Left cardiac atrium (tissue), 4 donors: ENCODE data around the gene MAP3K20. TPM values are rescaled to one million over a fixed set of nuclear protein-coding genes. Genes with fewer than 3 reads are reported as not detected.
"Not testable (repeated sequence)": the region's sequence is repeated elsewhere in the genome, so short reads cannot be mapped to it uniquely, and the experiment has no call there.

Experiments
- ATAC-seq, 2 donors: fragments of 200-7000 bp; cut with Tn5 transposase; one replicate each; pipeline ENCODE4 v1.9.1; 2020; ENCODE audit warnings: mild to moderate bottlenecking in 2 of 2, moderate library complexity in 2 of 2
- DNase-seq: peaks from one replicate; pipeline ENCODE4 v3.0.0-alpha.2; 2020
- intact Hi-C, 2 donors: fragments of 100-400 bp; cut with DNase I; formaldehyde crosslinking; loops; one replicate each; pipeline versions ENCODE4 v1.14.1 to v1.15.1; 2022 to 2023
- total RNA-seq, 2 donors: library from RNA; stranded (reverse); fragmentation: NEBNext Ultra II Directional; extraction: Animal tissue kit (Norgen Biotek cat#: 25700); gene quantifications; one replicate each; pipeline ENCODE4 v1.2.1, GENCODE V29; 2021
- donor health status: DM: no; HTN: yes; CAD: no.
- donor health status: DM: no; HTN: yes; CAD: no; lungs with severe emphysema.
- donor health status: DM: yes; HTN: yes; CAD: no.
- donor health status: Dilated cardiomyopathy.

MAP3K20 gene
- total RNA-seq, 2 donors from 2014 or later = 204 to 206 TPM

DNA sequence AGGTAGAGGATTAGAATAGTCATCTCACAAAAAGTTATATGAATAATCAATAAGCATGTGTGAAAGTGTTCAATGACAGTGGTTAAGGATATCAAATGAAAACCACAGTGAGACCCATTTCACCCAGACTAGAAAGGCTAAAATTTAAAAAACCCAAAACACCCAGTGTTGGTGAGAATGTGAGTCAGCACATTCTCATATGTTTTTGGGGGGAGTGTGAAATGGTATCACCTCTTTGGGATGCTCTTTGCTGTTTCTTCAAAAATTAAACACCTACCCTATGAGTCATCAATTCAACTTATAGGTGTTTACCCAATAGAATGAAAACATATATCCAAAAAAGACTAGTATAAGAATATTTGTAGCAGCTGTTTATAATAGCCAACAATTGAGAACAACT, 69.8 kb downstream of the MAP3K20 start:
- ATAC-seq (no peak), DNase-seq (no peak)
- intact Hi-C loops = no loop called here

DNA sequence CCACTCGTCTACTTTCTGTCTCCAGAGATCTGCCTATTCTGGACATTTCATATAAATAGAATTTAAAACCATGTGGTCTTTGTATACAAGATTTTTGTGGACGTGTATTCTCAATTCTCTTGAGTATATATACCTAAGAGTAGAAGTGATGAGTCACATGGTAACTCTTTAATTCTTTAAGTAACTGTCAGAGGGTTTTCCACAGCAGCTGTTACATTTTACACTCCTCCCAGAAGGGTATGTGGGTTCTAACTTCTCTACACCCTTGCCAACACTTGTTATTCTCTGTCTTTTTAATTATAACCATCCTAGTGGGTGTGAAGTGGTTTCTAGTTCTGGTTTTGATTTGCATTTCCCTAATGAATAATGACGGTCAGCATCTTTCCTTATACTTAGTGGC, 70.9 kb downstream of the MAP3K20 start:
- intact Hi-C loops = no loop called here
- DNase-seq = no peak
- ATAC-seq = no peak

DNA sequence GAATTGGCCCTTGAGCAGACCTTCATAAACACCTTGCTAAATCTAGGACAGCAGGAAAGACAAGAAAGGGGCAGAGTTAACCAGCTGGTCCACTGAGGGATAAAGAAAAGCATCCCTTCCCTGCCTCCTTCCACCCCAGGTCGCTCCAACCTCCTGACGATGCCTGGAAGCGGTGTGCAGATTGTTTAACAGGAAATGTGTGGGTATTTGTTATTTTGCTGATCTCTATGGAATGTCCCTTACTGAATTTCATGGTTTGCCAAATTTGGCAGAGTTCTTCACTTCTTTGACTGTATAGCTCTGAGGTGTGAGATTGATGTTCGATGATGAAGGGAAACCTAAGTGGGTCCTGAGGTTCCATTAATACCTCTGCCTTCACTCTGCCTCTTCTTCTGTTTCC, 72.9 kb downstream of the MAP3K20 start:
- DNase-seq (no peak), ATAC-seq (no peak)
- intact Hi-C loops = no loop called here

DNA sequence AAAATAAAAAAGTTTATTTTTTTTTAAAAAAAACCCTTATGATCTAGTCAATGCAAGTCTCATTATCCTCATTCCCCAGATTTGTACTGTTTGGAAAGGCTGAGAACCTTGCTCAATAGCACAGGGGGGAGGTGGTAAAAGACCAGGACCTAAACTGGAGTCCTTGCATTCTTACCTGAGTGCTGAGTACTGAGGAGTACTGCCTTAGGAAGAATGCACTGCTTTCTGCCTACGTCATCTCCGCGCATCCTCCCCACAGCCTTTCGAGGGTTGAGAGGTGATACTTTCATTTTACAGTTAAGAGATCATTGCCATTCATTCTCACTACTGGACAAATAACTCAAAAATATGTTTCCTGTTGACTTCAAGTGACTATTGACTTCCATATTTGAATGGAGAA, 73.8 kb downstream of the MAP3K20 start:
- intact Hi-C loops = no loop called here
- ATAC-seq (peak; percentile 38 to 55), DNase-seq (no peak)

DNA sequence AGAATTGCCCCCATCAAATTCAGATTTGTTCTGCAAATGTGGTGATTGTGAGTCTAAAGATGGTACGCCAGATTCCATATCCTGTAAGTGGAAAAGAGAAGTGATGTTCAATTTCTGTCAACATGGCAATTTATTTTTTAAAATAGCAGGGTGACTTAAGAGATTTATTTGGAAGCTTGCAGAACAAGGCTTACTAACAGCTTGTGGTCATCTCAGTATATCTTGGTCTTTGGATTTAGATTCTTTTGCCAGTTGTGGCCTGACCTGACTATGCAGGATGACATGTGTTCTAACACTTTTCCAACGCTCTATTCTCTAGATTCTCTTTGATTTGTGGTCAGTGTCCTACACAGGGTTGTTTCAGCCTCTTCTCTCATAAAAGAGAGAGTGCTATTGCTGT, 74.4 kb downstream of the MAP3K20 start:
- DNase-seq (no peak), ATAC-seq (peak in 1 of 2 donors; percentile 61)
- intact Hi-C loops = no loop called here

DNA sequence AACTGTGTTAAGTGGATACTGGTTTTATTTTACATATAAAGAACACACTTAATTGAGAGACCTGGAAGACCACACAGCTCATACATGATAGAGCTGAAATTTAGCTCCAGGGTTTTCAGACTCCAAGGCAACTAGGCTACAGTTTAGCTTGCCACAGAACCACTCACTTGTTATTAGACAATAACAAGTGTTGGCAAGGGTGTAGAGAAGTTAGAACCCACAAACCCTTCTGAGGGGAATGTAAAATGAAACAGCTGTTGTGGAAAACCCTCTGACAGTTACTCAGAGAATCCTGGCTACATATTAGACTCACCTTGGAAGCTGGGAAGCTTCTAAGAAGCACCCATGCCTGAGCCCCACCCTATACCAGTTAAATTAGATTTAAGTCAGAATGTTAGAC, 75.3 kb downstream of the MAP3K20 start:
- intact Hi-C loops = no loop called here
- DNase-seq (no peak), ATAC-seq (no peak)

DNA sequence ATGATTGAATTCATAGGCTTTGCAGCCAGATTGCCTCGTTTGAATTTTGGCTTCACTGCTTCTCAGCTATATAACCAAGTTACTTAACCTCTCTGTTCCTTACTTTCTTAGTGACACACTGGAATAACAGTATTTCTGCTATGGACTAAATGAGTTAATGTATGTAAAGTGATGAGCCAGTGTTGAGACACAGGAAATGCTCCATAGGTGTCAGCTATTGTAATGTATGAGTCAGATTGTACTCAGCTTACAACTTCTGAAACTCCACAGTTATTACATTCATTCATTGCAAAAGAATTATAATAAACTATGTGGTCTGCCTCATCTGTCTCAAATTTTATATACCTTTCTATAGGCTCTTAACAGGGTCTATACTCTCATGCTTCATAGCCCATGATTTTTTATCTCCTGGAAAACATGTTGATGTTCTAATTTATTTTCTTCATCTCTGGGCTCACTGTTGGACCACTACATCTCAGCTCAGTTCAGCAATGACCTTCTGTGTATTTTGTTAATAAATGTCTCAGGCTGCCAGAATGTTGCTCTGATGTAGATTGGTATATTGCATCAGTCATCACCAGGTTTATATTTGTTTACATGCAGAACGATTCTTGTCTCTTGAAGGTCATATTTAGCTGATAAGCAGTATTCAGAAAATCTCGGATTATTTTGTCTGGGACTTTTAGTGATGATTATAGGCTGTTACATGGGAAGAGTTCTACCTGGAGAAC, 76.2 kb downstream of the MAP3K20 start:
- intact Hi-C loops = no loop called here
- DNase-seq = no peak
- no peak for ATAC-seq

DNA sequence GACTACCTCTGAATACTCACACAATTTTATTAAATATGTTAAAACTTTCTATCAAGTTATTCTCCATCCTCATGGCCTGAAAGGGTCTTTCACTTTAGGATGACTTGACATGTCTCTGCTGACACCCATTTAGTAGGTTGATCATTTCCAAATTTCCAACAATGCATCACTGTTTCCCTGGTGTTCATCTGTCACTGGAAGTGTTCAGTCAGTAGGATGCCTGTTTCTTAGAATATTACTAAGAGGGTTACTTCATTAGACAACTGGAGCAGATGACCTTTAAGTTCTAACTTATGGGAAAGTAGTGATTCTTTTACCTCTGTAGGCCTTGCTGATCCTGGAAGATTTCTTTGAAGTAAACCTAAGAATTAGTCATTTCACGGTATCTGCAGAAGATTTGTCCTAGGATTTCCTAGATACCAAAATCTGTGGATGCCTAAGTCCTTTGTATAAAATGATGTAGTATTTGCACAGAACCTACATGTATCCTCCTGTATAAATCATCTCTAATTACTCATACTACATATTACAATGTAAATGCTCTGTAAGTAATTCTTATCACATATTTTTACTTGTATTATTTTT, 77.7 kb downstream of the MAP3K20 start:
- intact Hi-C loops = no loop called here
- ATAC-seq (no peak), DNase-seq (no peak)

DNA sequence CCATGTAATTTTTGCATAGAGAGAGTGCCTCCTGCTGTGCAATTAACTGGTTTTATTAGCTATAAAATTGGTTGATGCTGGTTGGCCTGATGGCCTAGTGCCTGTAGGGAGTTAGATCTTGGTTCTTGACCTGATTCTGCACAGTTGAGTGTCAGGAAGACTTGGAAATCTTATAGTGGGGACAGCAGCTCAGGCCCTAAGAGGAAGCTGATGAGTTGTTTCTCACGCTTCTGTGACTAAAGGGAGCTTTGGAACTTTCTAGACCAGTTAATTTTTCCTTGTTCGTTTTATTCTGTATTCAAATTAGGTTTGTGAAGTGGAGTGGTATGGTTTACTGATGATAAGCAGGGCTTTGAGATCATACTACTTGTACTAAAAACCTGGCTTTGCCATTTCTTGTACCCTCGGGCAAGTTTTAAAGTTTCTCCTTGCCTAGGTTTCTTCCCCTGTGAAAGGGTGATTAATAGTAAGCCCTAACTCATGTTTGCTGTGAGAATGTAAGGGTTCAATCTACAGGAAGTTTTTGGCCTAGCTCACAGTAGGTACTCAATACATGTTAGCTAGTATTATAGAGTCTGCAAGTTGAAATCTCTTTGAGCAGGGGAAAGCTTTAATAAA, 82.1 kb downstream of the MAP3K20 start:
- ATAC-seq (no peak), DNase-seq (no peak)
- intact Hi-C loops = no loop called here

DNA sequence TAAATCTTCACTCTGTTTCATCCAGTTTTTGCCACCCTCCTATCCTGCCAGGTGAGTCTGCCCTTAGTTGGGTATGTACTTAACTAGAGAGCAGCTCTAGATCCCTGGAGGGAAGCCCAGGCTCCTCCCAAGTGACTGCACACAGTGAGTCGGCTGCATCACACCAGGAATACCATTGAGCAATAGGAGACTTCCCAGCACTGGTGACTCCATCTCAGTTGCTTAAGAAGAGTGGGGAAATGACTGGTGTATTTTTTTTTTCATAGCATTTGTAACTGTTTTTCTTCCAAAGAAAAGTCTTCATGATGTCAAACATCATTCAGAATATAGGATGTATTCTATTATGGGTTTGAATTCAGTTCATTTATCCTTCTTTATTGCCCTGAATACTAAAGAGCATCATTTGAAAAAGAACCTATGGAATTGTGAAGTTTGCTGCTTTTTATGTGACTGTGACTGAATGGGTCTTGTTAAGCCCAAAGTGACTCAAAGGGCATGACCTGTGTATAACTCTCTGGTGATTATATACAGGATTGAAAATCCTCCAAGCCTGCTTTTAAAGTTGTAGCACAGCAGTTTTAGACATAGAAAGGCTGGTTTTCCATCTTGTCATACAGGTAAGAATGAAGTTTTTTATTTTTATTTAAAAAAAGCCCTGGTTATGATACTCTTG, 84.3 kb downstream of the MAP3K20 start:
- DNase-seq = peak; percentile 93
- peak; percentile 94 to 100 for ATAC-seq
- intact Hi-C loops = no loop called here

DNA sequence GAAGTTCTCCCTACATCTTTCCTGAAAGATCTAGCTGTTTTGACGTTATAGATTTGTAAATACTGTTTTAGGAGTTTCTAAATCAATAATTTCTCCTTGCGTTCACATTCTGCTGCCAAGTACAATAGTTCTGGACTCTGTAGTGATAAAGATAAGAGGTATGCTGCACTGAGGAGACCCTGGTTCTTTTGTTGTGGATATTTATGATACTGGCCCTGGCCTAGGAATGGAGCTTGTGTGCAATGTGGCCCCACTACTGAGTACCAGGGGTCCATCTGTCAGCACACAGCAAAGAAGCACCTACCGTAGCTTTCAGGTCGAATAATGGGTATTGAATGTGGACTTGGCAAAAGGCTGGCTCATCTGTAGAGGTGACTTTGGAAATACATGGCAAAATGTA, 85.0 kb downstream of the MAP3K20 start:
- ATAC-seq = no peak
- intact Hi-C loops = no loop called here

DNA sequence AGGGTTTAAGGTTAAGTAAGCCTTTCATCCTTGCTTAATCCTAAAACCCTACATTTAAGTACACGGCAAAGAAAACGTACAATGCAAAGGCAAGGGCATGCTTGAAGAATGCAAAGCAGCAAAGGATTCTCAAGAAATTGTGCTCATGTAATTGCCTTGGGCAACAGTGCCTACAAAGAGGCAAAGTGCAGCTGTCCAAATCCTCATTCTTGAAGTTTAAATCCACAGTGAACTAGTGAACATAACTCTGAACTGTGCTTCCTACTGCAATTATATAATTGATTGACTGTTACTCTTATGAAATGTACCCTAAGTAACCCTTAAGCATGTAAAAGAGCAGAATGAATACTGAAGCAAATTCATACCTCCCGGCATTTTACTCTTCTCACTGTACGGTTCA, 85.4 kb downstream of the MAP3K20 start:
- peak in 1 of 2 donors; percentile 35 for ATAC-seq
- no peak for DNase-seq
- intact Hi-C loops = no loop called here

More for the DNA sequence above, 85.0 kb downstream of the MAP3K20 start:
- no peak for DNase-seq

DNA sequence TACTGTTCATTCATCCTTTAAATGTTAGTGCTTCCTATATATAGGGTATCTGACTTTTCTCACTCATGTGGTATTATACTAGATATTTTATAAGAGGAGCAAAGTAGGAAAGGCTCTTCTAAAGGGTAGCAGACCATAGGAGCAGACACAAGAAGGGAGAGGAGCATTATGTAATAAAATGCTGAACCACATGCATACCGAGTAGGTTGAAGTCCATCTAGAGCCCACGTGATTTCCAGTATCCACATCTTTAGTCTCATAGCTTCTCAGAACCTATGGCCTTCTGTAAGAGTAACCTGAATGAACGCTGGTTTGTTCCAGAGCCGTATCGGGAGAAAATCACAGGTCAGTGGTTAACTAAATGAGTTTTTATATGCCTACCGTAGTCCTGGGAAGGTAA, 85.9 kb downstream of the MAP3K20 start:
- DNase-seq (no peak), ATAC-seq (no peak)
- intact Hi-C loops = no loop called here

DNA sequence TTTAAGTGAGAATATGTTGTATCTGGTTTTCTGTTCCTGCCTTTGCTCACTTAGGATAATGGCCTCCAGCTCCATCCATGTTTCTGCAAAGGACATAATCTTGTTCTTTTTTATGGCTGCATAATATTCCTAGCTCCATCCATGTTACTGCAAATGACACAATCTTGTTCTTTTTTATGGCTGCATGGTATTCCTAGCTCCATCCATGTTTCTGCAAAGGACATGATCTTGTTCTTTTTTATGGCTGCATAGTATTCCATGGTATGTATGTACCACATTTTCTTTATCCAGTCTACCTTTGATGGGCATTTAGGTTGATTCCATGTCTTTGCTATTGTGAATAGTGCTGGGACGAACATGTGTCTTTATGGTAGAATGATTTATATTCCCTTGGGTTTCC, 87.7 kb downstream of the MAP3K20 start:
- DNase-seq, intact Hi-C loops, ATAC-seq: not testable (repeated sequence)

DNA sequence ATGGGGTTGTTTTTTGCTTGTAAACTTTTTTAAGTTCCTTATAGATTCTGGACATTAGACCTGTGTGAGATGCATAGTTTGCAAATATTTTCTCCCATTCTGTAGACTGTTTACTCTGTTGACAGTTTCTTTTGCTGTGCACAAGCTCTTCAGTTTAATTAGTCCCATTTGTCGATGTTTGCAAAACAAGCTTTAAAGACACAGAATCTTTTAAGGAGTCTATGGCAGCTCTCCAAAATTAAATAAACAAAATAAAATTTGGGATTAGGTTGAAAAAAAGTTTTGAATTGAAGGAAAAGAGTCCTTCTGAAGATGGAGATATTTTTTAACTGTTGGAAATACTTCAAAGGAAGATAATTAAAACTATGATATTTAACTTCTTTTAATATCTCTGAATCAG, 88.8 kb downstream of the MAP3K20 start:
- DNase-seq (no peak), ATAC-seq (no peak)
- intact Hi-C loops = no loop called here

DNA sequence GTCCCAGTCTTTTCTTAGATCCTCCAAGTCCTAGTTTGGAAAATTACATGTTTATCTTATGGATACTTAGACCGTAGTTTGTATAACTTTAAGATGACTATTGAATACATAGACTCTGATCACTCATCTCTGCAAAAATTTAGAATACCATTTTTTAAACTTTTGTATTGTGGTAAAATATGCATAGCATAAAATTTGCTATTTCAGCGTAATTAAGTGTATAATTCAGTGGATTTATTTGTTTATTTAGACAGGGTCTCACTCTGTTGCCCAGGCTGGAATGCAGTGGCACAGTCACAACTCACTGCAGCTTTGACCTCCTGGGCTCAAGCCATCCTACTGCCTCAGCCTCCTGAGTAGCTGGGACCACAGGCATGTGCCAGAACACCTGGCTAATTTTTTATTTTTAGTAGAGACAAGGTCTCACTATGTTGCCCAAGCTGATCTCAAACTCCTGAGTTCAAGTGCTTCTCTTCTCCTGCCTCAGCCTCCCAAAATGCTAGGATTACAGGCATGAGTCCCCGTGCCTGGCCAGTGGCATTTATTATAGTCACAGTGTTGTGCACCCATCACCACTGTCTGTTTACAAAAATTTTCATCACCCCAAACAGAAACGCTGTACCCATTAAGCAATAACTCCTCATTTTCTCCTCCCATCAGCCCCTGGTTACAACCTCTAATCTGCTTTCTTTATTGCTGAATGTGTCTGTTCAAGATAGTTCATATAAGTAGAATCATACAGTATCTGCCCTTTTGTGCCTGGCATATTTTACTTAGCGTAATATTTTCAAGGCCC, 90.0 kb downstream of the MAP3K20 start:
- intact Hi-C loops = no loop called here
- no peak for ATAC-seq
- DNase-seq = no peak

DNA sequence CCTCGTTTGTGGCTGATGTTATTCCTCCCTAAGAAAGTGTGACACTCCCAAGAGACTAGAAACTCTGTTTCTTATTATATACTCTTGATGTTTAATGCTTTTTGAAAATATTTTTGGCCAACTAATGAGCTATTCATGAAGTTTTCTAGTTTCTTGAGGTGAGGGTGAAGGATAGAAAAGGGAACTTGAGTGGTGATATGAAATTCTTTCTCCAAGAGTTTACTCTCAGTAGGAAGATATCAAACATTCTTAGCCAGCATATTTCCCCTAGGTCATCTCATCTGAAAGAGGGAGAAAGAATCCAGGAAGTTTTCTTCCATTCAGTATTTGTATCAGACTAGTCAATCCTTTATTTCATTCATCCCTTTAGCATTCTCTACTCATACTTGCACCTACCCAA, 95.7 kb downstream of the MAP3K20 start:
- ATAC-seq (no peak), DNase-seq (no peak)
- intact Hi-C loops = no loop called here

DNA sequence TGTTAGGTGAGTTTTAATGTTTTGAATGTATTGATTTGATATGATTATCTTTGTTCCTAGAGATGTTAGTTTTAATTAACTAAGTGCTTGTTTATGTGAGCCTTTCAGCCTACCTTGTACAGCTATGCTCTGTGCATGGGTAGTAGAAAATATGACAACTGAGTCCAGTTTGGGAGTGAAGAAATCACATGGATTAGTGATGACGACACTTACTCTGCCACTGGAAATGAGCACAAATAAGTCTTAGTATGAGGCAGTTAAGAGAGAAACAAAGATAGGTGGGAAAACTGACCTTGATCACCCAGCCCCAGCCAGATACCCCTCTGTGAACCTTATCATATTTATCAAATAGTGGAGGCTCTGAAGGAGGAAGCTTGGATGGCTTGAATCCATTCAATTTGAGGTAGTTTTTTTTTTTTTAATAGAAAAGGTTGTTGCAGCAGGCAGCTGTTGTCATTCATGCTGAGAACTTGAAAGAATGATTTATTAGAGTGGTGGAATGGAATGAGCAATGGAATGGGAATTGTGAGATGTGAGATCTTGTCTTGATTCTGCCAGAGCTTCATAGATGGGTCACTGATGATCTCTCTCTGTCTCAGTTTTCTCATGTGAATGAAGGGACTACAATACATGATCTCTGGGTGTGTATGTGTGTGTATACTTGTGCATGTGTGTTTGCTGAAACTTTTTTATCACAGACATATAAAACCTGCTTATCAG, 96.4 kb downstream of the MAP3K20 start:
- peak in 1 of 2 donors; percentile 38 for ATAC-seq
- intact Hi-C loops = no loop called here
- DNase-seq = no peak

DNA sequence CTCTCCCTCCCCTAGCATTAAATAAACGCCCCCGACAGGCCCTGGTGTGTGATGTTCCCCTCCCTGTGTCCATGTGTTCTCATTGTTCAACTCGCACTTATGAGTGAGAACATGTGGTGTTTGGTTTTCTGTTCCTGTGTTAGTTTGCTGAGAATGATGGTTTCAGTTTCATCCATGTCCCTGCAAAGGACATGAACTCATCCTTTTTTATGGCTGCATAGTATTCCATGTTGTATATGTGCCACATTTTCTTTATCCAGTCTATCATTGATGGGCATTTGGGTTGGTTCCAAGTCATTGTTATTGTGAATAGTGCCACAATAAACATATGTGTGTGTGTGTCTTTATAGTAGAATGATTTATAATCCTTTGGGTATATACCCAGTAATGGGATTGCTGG, 98.7 kb downstream of the MAP3K20 start:
- intact Hi-C loops, DNase-seq, ATAC-seq: not testable (repeated sequence)
